Measurements from ENCODE around the gene NME9.

The NME9 gene

DNA sequence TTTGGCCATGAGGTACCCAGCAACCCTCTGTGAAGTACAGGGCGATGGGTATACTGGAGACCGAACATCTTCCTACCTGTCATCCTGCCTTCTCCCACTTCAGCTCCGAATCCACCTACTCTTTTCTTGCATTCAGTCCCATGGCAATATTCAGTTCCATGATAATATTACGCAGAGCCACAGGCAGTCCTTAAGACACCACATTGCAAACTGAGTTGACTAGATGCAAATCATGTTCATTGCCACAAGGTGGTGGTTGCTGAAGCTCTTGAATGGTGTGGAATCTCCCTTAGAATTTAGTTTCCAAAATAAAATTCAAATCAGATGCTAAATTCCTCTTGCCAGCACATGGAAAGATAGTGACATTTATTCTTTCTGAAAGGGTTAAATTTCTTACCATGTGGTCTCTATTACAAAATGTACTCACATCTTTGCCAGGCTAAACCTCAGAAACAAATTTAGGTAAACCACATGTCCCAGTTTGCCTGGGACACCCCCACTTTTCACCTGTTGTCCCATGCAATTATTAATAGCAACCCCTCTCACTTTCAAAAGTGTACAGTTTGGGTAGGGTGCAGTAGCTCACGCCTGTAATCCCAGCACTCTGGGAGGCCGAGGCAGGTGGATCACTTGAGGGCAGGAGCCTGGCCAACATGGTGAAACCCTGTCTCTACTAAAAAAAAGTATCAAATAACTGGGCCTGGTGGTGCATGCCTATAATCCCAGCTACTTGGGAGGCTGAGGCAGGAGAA, 1.7 kb upstream of the NME9 start:
- no peak for DNase-seq

DNA sequence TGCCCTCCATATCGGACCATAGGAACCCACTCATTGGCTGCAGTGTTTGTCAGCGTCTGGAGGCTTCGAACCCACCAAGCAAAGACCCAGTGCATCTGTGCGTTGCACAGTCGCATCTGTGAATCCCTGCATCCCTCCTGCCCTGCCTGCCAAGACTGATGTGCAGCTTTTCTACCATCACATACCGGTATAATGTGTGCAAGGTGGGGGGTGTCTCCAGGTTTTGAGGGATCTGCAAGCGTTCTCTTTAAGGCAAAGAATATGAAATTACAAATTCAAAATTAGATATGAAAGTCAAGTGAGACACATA, 288 bp upstream of the NME9 start:
- DNase-seq = no peak

DNA sequence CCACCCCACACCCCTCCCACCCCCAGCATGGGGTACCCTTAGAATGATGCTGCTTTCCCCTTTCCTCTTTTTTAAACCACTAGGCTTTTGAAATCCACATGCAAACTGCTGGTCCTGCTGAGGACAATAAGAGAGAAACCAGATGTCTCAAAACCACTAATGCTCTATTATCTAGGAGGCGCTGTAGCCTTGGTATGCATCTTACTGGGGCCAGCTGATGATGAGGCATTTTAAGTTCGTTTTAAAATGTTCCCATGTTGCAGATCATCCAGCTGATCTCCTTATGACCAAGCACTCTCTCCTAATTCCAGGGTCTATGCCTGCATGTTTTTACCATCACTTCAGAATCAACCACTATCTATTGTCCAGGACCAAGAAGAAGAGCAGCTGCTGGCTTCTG, 1.3 kb downstream of the NME9 start:
- no peak for DNase-seq

DNA sequence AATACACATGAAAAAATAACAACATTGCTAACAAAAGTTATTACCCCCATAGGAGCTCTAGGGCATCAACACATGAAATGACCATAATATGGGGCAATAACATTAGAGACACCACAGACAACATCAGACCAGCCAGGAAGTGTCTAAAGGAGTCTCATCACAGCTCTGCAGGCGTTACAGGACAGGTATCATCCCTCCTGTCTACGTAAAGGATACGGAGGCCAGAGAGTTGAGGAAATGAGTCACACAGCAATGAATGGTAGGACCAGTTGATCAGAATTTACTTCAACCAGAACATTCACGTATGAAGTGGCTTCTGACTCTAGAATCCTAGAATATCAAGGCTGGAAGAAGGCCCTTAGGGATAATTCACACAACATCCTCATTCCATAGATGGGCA, 1.8 kb downstream of the NME9 start:
- DNase-seq = no peak

DNA sequence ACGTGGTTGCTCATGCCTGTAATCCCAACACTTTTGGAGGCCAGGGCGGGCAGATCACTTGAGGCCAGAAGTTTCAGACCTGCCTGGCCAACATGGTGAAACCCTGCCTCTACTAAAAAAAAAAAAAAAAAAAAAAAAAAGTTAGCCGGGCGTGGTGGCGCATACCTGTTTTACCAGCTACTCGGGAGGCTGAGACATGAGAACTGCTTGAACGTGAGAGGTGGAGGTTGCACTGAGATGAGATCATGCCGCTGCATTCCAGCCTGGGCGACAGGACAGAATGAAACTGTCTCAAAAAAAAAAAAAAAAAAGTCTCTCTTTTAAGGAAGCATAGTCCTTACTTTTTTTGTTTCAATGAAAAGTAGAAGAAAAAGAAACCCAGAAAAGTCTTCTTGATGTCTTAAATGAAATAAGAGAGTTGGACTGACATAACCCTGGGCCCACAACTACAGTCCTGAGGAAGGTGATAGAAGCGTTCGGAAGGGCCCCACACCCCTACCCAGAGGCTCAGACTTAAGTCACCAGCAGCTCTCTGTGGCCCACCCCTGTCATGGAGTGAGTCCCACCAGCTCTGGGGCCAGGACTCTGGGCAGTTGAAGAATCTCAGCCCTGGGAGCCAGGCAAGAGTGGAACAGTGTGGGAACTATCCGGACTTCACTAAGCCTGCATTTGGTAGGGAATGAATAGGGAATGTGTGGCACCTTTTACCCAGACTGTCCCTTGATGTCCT, 2.6 kb downstream of the NME9 start:
- DNase-seq = no peak

DNA sequence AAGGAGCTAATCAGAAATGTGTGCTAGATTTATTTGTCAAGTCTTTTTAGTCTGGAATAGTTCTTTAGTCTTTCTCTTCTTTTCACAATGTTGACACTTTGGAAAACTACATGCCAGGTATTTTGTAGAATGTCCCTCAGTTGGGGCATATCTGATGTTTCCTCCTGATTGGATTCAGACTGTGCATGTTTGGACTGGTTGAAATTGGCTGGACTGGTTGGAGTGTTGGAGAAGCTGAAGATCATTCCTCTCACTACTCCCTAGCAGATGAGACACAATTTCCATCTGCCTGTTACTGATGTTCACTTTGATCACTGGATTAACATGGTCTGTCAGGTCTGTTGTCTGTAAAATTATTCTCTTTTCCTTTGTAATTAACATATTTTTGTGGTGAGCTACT, 3.7 kb downstream of the NME9 start:
- no peak for DNase-seq

DNA sequence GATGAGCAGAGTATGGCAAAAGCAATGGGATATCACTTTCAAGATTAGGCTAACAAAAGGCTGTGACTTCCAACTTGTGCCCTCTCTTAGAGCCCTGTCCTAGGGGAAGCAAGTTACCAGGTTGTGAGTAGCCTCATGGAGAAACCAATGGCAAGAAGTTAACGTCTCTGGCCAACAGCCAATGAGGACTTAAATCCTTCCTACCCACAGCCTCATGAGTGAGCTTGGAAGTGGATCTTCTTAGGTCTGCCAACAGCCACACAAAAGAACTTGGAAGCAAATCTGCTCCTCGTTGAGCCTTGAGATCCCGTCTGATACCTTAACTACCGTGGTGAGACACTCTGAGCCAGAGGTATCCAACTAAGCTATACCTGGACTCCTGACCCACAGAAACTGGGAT, 5.7 kb downstream of the NME9 start:
- no peak for DNase-seq

DNA sequence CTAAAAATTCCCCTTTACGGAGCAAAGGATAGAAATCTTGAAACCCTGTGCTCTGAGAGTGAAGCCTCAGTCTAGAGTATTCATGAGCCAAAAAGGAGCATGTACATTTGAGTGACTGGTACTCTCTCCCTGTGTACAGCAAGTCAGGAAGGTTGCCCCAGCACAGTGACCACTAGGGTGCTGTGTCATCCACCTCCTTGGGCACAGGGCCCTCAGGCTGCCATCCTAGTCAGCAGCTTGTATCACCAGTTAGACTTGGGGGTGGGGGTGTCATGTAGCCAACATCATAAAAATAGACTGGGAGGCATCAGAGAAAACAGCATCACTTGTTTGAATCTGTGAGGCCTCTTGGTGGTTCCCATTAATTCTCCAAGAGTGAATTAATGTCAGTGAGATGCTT, 12.0 kb downstream of the NME9 start:
- DNase-seq = no peak

DNA sequence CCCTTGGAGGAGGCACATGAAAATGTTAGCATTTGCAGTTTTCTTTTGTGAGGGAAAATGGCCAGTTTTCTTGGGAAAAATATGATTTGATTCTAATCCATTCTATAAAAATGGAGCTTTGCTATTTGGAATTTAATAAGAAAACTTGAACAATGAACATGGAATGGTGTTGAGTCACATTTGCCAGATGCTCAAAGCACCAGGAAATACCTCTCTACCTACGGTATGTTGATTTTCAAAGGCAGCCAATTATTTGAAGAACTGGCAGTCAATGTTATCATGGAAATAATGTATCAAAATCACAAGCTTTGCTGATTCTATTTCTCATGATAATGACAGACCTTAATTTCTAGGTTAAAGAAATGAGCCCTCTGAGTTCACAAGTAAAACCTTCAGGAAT, 14.9 kb downstream of the NME9 start:
- DNase-seq = no peak

DNA sequence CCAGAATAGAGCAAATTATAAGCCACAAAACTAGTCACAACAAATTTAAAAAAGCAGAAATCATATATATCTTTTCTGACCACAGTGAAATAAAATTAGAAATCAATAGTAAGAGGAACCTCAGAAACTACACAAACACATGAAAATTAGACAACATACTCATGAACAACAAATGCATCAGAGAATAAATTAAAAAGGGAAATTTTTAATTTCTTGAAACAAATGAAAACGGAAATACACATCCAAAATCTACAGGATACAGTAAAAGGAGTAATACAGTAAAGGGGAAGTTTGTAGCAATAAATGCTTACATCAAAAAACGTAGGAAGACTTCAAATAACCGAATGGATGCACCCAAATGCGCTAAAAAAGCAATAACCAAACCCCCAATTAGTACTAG, 19.2 kb downstream of the NME9 start:
- DNase-seq = no peak

DNA sequence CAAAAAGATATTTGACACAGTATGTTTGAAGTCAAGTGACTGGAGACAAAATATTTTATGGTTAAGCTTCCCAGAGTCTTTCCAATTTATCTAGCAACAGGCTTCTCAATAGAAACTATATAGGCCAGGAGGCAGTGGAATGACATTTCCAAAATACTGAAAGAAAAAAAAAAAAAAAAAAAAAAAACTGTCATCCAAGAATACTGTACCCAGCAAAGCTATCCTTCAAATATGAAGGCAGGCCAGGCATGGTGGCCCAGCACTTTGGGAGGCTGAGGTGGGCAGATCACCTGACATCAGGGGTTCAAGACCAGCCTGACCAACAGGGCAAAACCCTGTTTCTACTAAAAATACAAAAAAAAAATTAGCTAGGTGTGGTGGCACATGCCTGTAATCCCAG, 20.9 kb downstream of the NME9 start:
- DNase-seq = no peak

DNA sequence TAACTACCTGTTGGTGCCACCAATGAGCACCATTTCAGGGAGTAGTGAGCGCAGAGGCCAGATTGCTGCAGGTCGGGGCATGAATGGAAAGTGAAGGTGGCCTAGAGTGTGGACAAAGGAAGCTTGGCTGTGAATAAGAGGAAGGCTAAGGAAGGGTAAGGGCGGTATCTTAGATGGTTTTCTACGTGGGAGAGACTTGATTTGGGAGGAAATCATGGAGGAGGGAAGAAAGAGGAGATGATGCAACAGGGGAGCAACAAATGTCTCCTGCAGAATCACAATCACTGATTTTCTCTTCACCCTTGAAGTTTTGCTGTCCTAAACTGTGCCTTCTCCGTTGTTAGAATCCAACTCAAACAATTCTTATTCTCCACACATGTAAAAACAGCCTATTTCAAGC, 21.8 kb downstream of the NME9 start:
- DNase-seq = no peak

DNA sequence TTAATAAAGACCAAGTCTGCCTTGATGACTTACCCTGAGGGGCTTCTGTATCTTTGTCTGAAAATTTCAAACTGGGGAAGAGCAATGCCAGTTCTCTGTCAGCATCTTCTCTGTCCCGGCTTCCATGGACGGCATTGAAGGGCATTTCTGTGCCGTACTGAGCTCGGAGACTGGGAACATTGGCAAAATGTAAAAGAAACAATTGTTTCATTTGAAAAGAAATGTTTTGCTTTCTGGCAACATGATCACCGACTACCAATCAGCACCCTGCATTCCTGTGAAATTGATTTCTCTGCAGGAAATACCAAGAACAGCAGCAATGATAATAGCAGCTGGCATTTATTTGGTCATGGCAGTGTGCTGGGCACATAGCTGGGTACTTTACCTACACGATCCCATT, 26.2 kb downstream of the NME9 start:
- DNase-seq = no peak

DNA sequence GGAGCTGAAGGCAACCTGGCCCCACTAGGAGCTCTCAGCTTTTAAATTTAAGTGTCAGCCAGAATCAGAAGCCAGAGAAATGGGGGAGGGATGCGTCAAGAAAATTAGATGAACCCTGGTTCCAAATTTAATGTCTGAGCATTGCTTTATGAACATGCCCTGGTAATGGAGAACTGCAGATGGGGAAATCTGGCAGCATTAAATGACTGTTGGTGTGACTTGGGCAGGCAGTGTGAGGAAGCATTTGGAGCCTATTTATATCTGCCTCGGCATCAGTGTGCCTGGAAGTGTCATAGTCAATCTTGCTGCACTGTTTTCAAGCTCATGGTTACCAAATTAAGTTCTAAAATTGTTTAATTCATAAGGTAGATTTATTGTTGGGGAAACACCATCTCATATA, 29.0 kb downstream of the NME9 start:
- no peak for DNase-seq

DNA sequence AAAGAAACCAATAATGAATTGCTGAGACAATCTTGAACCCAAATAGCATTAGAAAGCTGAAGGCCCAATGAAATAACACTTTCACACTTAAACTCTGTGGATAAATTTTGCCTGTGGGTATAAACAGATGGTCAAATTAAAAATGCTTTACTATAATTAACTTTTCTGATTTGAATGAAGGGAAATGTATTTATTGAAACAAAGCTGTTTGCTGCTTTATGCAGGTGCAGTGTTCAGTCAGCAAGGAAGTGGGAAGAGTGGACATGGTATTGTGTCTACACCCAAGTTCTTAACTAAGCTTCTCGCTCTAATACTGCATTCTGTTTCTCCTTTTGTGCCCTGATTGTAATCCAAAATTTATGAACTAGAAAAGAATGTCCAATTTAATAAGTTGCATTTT, 31.8 kb downstream of the NME9 start:
- DNase-seq = no peak

DNA sequence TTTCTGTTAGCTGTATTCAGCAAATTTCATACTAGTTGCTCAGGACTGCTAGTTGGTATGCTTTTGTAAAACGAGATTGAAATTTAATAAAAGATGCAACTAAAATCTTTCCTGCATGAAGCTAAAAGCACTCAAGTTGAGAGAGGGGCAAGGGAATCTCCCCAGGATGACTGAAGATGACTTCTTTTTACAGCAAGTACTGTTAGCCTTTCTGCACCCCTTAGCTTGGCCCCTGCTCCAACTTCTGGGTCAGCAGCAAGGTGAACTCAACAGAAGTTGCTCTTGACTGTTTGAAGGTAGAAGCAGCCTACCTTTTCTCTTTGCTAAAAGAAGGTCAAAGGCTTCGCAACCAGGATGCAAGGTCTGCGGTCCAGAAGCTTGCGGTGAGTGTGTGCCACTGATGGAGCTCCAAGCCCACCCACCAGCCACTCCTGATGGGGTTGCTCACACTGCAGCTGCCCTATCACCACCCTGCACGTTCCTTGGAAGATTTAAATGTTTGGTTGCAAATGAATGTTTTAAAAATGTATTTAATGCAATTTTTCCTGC, 32.5 kb downstream of the NME9 start:
- no peak for DNase-seq

DNA sequence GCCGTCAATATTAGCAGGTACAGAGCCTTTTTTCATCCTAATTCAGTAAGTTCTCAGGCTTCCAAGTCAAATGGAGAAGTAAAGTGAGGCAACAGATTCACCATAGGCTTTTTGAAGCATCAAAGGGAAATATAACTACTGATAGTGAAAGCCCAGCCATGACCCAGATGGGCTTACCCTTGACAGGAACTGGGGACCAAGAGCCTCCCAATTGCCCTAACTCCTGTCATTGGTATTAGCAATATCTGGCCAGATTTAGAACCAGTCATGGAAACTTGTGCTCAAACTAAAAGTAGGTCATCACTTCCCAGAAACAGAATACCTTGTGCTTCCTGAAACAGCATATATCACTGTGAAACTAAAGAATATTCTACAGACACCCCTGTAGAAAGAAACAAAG, 33.0 kb downstream of the NME9 start:
- DNase-seq = no peak

DNA sequence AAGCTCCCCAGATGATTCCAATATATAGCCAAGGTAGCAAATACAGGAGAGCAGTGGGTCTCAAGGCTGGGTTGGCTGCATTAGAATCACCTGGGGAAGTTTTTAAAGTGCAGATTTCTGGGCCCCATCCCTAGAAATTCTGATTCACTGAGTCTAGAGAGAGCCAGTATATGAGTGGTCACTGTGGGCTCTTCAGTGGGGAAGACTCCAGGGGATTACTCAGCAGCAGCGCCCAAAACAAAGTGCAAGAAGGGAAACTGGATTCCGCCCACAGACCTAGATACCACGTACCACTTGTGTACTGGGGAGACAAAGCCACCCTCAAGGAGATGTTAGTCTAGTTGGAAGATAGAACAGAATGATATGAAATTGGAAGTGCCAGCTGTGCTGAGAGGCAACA, 40.0 kb downstream of the NME9 start:
- no peak for DNase-seq

DNA sequence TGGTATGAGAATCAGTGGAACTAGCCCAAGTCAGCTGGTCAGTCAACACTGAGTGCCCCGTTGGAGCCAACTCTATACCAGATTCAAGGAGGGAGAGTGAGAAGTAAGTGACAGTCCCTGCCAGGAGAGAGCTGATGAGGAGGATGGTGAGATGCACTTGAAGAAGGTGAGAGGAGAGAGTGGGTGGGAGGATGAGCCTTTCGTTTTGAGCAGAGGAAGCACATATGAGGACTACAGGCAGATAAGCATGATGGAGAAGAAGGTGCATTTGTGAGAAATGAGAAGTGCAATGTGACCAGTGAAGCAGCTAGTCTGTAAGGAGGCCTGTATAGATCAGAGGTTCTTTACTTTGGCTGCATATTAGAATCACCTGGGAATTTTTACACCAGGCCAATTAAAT, 40.4 kb downstream of the NME9 start:
- DNase-seq = no peak

DNA sequence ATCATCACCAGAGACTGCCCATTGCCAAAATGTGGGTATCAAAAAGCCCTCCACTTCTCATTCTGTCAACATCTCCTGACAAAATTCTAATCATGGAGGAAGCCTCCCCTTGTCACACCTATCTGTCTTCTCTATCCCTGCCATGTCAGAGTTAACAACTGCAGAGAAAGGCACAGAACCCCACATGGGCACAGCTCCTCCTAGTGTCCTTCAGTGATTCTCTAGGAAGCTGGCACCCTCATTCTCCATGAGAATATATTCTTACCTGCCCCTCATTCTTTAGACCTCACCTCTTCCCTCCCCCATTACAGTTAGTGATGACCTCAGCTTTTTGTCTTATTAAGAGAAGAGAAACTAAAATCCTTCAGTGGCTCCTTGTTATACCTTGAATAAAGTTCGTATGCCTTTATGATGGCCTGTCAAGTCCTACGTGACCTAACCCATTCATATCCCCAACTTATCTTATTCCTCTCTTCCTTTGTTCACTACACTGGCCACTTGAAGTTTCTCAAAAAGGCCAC, 44.6 kb downstream of the NME9 start:
- no peak for DNase-seq

DNA sequence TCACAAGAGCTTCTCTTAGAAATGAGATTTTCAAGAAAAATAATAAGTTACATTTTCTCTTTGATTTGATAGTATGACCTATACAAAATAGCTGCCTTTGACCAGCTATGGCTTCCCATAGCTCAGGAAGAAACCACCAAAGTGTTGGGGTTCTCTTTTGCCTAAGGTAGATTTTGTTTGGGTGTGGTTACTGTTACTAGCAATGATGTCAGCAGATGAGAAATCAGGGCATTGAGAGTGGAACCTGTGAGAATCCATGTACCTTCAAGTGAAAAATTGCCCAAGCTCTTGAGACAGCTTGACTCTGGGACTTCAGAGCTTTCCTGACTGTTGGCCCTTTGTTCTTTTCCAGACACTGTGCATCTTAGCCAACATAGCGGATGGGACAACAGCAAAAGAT, 45.6 kb downstream of the NME9 start:
- no peak for DNase-seq

DNA sequence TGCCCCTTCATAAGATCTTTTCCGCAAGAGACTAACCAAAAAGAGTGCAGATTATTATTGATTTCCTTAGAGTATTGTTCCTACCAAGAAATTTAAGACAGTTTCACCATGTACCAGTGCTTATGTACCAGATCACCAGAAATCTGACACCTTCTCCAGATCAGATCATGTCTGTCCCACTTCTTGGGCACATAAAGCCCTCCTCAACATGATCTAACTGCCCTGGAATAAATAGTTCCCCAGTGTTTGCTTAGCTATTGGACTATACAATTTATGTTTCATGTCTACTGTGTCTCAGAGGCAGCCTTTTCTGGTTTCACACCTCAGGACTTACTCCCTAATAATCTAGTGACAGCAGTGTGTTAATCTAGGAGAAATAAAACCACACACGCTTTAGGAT, 46.8 kb downstream of the NME9 start:
- DNase-seq = no peak

DNA sequence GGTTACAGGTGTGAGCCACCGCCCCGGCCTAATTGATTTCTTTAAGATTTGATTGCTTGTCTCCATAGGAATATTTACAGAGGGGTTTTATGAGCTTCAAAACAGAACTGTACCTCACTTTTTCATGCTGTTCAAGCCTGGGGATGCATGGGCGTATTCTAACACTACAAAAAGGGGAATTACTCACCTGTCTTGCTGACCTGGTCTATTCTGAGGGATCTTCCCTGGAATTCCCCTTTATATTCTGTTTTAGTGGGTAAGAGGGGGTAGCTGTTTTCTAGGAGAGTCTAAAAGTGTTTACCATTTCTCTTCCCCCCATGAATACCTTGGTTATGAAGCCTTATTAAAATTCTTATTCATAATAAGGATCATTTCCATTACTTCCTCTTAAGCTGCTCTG, 48.1 kb downstream of the NME9 start:
- no peak for DNase-seq

DNA sequence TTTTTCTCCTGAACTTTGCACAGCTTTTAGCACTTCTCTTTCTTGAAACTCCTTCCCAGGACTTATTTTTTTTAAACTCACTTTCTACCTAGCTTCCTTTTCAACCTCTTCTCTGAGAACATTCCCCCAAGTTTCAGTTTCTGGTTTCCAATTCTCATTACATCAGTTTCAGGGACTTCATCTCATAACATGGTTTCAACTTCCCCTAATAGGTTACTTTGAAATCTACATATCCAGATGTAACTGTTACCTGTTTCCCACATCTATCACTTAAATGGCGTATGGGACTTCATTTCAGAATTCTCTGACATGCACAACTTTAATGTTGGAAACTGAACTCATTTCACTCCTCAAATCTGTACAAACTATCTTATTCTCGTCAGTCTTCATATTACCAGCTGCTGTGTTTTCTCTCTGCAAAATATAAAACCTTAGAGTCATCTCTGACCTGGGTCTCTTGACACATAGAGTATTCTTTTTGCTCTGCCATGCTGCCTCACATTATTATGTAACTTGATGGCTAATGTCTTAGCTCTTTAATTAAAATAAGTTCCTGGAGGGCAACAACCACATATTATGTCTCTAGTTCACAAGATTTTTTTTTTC, 58.4 kb downstream of the NME9 start:
- DNase-seq = no peak
